SW480 (cell line): ENCODE results near the gene CHST9.
A peak's percentile ranks its signal among the peaks of the same experiment; 100 is the strongest.
"Not testable (repeated sequence)": the region's sequence is repeated elsewhere in the genome, so short reads cannot be mapped to it uniquely, and the experiment has no call there.

Experiments
- DNase-seq: peaks from one replicate; pipeline ENCODE4 v3.0.0-alpha.2; 2016; ENCODE audit warnings: low spot score

CHST9 gene

DNA sequence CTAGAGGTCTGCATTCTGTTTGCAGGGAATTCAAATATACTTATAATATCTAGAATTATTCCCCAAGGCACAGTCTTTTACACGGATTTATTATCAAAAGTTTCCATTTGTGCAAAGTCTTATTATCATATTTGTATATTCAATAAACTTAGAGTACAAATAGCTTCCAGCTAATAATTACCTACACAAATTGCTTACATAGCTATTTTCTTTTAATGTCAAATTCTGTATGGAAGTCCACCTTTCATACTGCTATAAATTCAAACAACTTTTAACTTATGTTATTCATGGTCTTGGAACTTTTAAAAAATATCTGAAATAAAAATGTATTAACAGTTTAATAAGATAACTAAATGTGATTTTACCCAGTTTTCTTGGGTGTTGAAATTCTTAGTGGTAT lies 13.1 kb downstream of the CHST9 start:
- DNase-seq = no peak

DNA sequence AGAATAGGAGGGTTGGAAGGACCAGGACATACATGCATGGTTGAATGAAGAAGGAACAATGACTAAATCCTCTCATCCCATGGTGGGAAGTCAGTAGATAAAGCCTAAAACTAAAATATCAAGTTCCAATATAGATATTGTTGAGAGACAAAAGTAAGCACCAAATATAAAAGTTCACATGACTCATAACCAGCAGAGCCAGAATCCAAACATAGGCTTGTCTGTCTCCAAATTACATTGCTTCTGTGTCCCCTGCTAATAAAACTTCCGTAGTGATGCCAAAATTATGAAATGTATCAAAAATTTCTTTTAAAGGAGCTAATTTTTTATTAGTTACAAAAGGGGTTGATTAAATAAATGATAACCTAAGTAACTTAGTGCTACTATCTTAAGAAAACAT lies 19.7 kb downstream of the CHST9 start:
- no peak for DNase-seq

GRCh38 chr18:27164905-27165304 lies 20.2 kb downstream of the CHST9 start:
- no peak for DNase-seq

DNA sequence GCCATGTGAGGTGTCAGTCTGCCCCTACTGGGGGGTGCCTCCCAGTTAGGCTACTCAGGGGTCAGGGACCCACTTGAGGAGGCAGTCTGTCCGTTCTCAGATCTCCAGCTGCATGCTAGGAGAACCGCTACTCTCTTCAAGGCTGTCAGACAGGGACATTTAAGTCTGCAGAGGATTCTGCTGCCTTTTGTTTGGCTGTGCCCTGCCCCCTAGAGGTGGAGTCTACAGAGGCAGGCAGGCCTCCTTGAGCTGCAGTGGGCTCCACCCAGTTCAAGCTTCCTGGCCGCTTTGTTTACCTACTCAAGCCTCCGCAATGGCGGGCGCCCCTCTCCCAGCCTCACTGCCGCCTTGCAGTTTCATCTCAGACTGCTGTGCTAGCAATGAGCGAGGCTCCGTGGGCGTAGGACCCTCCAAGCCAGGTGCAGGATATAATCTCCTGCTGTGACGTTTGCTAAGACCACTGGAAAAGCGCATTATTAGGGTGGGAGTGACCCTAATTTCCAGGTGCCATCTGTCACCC lies 21.9 kb downstream of the CHST9 start:
- not testable (repeated sequence) for DNase-seq

GRCh38 chr18:27149240-27149639 lies 35.9 kb downstream of the CHST9 start:
- not testable (repeated sequence) for DNase-seq

- no peak for DNase-seq
Observed at GRCh38 chr18:27144672-27145071, 40.4 kb downstream of the CHST9 start.

GRCh38 chr18:27143580-27144287 lies 41.4 kb downstream of the CHST9 start:
- DNase-seq = no peak

- DNase-seq = no peak
Observed at GRCh38 chr18:27142891-27143290, 42.2 kb downstream of the CHST9 start.

DNA sequence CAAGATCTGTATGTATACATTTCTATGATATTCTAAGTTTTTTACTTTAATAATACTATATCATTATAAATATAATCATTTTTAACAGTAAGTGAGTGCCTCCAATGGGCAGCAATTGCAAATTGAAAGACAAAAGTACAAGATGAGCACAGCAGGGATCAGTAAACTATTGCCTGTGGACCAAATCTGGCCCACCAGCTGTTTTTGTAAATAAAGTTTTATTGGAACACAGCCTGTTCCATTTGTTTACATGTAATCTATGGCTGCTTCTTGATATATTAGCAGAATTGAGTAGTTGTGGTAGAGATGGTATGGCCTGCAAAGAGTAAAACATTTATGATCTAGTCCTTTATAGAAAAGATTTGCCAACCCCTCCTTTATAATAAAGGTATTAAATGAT lies 43.2 kb downstream of the CHST9 start:
- no peak for DNase-seq

DNA sequence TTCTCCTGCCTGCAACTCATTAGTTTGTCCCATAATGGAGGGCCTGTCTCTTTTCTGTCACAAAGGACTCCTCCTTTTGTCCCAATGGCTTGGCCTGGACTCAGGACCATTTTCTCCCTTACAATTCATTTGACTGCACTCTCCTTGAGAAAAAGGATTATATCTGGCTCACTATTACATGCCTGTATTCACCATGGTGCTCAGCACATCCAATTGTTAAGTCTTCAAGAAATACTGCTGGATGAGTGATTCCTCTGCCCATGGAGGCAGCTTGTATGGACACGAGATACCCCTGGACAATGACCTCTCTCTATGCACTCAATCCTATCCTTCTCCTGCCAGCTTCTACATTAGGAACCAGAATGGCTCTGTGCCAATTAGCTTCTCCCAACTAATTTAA lies 47.0 kb downstream of the CHST9 start:
- no peak for DNase-seq

GRCh38 chr18:27136208-27136535 lies 48.9 kb downstream of the CHST9 start:
- DNase-seq = peak; percentile 54

GRCh38 chr18:27135504-27136207 lies 49.5 kb downstream of the CHST9 start:
- no peak for DNase-seq

- no peak for DNase-seq
Observed at GRCh38 chr18:27130065-27130630, 55.0 kb downstream of the CHST9 start.

DNA sequence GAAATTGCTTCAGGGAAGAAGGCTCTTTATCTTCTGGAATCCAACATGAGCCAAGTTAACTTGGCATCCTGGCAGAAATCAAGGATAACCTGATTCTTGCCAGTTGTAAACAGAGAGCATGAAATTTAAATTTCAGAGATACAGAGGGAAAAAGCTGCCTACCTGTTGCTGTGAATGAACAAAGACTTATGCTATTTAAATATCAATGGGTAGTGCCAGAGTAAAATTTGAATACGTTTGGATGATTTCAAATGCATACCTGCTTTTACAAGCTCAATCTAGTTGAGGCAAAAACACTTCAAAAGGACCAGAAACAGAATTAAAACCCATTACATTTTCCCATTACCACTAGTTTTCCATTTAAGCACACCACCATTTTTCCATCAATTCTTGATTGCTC lies 60.9 kb downstream of the CHST9 start:
- DNase-seq = no peak

DNA sequence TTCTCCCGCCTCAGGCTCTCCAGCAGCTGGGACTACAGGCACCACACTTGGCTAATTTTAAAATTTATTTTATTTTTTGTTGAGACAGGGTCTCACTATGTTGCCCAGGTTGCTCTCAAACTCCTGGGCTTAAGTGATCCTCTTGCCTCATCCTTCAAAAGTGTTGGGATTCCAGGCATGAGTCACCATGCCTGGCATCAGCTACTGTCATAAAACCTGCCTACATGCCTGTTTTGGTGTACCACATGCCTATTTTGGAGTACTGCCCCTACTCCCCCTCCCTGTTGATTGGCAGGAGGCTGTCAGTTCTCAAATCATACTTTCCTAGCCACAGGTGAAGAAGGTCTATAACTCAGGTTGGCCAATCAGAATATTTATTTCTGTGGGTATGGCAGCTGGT lies 64.0 kb downstream of the CHST9 start:
- peak; percentile 1 for DNase-seq

GRCh38 chr18:27120246-27120645 lies 64.9 kb downstream of the CHST9 start:
- DNase-seq = no peak

GRCh38 chr18:27118973-27119372 lies 66.1 kb downstream of the CHST9 start:
- no peak for DNase-seq

GRCh38 chr18:27114842-27115241 lies 70.3 kb downstream of the CHST9 start:
- DNase-seq = no peak

DNA sequence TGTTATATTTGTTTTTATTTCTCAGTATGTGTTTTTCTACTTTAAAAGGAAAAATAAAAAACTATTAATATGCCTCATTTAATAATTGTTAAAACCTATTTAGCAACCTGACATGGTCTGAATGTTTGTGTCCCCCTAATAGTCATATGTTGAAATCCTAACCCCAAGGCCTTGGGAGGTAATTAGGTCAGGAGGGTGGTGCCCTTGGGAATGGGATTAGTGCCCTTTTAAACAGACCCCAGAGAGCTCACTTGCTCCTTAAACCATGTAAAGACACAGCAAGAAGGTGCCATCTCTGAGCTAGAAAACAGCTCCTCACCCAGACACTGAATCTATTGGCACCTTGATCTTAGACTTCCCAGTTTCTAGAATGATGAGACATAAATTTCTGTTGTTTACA lies 71.8 kb downstream of the CHST9 start:
- no peak for DNase-seq

GRCh38 chr18:27110319-27110718 lies 74.8 kb downstream of the CHST9 start:
- no peak for DNase-seq

DNA sequence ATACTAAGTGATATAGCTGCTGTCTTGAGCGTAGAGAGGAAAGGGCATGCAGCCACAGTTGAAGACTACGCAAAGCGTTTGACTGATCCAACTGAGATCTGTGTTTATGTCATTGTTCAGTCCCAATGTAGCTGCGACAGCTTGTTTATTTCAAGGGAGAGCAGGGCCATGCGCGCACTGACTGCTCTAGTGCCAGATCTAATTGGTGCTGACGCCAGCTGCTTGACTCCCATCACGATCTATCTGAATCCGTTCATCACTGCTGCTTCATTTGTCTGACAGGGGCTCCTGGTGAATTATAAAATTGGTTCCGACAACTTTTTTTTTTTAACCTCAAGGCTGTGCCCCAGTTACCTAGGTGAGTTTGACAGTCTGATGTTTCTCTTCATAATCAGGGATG lies 75.7 kb downstream of the CHST9 start:
- DNase-seq = no peak

GRCh38 chr18:27108842-27109241 lies 76.3 kb downstream of the CHST9 start:
- no peak for DNase-seq

DNA sequence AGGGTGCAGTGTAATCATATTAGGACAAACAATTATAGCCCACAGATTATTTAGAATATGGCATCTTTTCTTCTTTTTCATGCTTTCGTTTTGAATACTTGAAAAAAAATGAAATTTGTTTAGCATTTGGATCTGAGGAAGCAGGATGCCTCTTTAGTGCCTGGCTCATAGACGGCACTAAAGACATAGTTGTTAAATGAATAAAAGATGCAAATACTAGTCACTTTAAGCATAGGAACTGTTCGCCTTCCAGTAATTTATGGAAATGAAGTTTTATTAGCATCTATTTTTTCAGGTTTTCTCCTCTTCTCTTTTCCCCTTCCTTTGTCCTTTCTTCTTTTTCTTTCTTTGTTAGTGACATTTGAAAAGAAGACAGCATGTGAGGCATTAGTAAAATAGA lies 80.4 kb downstream of the CHST9 start:
- no peak for DNase-seq
